ENCODE data around the gene ZNF747.

Gene ZNF747

GRCh38 chr16:30510376-30510938, 24.2 kb downstream of the ZNF747 start:
- DNase-seq, result no peak

- no peak for DNase-seq
Observed at GRCh38 chr16:30509081-30509765, 25.4 kb downstream of the ZNF747 start.

- no peak for DNase-seq
Observed at GRCh38 chr16:30503403-30504296, 31.0 kb downstream of the ZNF747 start.

- DNase-seq, result no peak
Observed at GRCh38 chr16:30499284-30499683, 35.4 kb downstream of the ZNF747 start.

GRCh38 chr16:30494709-30495108, 39.9 kb downstream of the ZNF747 start:
- DNase-seq, result no peak

DNA sequence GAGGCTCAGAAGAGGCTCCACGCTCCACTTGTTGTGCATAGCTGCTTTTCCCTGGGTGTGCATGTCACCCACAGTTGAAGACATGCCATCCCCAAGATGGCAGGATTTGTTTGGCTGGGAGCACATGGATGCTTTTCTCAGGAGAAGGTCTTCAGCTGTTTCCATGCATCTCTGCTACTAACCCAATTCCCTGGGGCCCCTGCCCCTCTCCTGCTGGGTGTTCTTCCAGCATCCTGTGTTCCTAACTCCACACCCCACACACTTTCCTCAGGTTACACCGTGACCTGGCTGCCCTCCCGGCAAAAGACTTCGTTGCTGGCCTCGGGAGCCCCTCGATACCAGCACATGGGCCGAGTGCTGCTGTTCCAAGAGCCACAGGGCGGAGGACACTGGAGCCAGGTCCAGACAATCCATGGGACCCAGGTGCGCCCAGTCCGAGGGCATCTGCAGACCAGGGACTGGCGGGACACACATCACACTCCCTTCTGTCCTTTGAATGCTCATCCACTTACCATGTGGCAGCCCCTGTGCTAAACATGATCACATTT, 40.6 kb downstream of the ZNF747 start:
- DNase-seq, result no peak

DNA sequence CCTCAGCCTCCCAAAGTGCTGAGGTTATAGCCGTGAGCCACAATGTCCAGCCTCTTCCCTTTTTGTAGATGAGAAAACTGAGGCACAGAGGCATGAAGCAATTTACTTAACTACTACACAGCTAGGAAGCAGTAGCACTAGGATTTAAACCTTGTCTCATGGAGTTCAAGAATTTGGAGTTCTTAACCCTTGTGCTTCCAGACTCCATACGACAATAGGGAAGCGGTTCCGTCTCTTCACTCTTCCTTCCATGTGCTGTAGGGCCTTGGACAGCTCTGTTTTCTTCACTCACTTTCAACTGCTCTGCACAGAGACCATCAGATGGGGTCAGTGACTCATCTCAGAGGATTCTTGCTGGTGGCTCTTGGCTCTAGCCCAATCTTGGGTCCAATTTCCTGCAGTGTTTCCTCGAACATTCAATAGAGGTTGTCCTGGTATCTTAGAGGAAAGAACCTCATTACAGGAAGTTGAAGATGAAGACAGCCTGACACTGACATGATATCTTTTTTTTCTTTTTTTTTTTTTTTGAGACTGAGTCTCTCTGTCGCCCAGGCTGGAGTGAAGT, 42.8 kb downstream of the ZNF747 start:
- DNase-seq, result no peak

DNA sequence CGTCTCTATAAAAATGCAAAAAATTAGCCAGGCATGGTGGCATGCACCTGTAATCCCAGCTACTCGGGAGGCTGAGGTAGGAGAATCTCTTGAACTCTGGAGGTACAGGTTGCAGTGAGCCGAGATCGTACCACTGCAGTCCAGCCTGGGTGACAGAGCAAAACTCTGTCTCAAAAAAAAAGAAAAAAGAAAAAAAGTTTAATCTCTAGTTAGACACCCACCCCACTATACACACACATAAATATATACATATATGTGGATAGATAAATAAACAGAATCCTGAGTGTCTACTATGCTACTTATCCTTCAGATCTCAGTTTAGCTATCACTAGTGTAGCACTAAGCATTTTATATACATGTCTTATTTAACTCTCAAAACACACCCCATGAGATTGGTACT, 43.4 kb downstream of the ZNF747 start:
- no peak for DNase-seq

DNA sequence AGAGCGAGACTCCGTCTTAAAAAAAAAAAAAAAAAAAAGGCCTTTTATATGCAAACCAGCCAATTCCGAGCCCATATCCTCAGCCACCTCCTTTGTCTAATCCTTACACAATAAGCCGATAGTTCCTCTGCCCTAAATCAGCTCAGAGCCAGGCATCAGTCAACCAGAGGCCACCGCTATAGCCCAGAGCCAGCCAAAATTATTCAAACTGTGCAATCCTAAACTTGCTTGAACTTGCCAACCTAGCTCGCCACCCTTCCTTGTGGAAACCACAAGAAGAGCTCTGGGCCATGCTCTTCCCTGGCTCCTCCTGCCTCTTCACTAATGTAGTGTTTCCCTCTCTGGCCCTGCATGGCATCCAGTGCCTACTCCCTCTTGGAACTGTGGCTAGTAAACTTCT, 44.4 kb downstream of the ZNF747 start:
- DNase-seq, result no peak

DNA sequence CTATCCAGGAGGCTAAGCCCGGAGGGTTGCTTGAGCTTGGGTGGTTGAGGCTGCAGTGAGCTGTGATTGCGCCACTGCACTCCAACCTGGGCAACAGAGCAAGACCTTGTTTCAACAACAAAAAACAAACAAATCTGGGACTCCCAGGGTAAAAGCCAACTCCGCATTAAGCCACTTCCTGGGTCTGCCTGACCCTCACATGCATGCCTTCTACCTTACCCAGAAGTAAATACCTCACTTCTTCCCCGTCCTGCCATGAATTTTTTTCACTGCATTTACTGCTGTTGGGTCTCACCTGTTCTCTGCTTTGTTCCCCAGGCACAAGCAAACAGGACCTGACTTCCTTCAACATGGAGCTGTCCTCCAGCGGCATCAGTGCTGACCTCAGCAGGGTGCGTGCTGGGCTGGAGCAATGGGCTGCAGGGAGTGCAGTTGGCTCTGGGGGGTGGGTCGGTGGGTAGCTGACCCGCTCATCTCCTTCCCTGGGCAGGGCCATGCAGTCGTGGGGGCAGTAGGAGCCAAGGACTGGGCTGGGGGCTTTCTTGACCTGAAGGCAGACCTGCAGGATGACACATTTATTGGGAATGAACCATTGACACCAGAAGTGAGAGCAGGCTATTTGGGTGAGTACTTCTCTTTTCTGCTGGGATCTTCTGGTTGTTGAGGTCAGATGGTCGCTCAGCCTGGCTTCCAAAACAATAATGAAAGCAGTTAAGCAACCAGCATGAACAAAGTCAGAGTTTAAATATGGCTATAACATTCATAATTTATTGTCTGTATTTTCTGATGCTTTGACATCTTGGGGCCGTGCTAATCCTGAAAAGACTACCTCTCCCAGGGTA, 45.7 kb downstream of the ZNF747 start:
- DNase-seq, result no peak

DNA sequence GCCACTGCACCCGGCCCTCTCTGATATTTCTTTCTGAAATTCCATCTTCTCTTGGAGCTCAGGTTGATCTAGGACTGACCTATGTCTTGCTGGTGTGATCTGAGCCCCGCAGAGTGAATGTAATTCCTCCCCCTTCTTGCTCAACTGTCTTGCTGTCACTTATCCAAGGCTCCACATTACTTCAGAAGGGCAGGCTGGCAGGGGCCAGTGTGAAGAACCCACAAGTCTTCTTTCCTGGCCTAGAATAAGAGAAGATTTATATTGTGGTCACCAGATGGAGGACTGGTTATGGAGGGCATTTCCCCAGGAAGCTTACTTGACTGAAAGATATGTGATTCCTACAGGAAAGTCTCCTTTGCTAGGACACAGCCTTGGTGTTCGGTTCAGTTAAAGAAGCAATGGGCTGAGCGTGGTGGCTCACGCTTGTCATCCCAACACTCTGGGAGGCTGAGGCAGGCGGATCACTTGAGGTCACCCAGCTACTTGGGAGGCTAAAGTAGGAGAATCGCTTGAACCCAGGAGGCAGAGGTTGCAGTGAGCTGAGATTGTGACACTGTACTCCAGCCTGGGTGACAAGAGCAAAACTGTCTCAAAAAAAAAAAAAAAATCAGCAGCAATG, 48.7 kb downstream of the ZNF747 start:
- DNase-seq, result no peak

DNA sequence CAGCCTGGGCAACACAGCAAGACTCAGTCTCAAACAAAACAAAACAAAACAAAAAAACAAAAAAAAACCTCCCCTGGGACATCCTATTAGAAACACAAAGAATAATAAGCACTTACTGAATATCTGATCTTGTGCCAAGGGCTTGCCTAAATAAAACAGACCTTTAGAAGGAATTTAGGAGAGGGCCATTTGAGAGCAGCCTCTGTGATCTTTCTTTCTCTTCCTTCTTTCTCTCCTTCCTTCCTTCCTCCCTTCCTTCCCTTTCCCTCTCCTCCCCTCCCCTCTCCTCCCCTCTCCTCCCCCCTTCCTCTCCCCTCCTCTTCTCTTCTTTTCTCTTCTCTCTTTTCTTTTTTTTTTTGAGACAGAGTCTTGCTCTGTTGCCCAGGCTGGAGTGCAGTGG, 49.8 kb downstream of the ZNF747 start:
- no peak for DNase-seq

GRCh38 chr16:30482366-30482765, 52.3 kb downstream of the ZNF747 start:
- DNase-seq, result no peak

DNA sequence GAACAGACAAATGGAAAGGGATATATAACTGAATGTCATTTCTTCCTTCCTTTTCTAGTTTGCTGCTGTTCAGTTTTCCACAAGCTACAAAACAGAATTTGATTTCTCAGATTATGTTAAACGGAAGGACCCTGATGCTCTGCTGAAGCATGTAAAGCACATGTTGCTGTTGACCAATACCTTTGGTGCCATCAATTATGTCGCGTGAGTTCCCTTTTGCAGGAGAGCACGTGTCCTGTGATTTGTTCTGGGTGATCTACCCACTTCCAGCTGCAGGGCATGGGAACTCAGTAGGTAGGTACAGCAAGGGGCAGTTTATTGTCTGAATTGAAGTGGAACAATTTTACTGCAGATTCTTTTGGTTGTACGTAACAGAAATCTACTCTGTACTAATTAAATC, 53.3 kb downstream of the ZNF747 start:
- DNase-seq, result no peak

Data from NCI-H1048 (cell line).